ENCODE data around the gene BLOC1S6.

DNA sequence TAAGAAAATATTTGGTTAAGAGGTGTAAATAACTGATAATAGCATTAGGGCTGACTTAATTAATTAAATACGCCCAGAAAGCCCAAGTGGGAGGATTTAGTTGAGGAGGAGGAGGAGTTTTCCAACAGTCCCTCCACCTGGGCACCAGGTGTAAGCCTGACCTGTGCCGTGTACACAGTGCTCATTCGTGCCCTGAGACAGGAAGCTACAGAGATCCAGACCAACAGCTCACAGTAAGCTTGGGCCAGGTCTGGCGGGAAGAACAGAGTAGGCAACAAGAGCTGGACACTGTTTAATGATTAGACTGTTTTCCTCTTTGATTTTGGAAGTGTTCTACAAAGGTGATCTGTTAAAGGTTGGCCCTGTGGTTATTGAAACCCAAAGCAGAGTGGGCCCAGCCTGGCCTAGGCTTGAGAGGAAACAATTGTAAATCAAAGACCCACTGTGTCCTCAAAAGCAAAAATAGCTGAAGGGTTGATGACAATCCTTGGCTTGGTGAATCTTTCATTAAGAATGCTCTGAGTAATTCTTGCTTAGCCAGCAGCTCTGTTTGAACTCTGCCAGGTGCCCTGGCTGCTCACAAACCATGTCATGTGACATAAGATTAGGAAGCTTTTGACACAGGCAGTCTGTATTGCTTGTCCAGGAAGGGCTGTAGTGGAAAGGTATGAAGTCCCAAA, 61.5 kb downstream of the BLOC1S6 start:
- TF ChIP-seq, protein P1, sequence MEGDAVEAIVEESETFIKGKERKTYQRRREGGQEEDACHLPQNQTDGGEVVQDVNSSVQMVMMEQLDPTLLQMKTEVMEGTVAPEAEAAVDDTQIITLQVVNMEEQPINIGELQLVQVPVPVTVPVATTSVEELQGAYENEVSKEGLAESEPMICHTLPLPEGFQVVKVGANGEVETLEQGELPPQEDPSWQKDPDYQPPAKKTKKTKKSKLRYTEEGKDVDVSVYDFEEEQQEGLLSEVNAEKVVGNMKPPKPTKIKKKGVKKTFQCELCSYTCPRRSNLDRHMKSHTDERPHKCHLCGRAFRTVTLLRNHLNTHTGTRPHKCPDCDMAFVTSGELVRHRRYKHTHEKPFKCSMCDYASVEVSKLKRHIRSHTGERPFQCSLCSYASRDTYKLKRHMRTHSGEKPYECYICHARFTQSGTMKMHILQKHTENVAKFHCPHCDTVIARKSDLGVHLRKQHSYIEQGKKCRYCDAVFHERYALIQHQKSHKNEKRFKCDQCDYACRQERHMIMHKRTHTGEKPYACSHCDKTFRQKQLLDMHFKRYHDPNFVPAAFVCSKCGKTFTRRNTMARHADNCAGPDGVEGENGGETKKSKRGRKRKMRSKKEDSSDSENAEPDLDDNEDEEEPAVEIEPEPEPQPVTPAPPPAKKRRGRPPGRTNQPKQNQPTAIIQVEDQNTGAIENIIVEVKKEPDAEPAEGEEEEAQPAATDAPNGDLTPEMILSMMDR (IDR thresholded peaks at IDR 0.05; ENCODE audit: low read depth, low read length, poor library complexity, severe bottlenecking), result no peak
- no peak for TF ChIP-seq EZH2phosphoT487 (IDR thresholded peaks at IDR 0.05; ENCODE audit: borderline replicate concordance, low read length)
